ENCODE results near the gene GABRE. TPM values are rescaled to one million over a fixed set of nuclear protein-coding genes. Genes with fewer than 3 reads are reported as not detected.

GABRE gene
- total RNA-seq, 1 donor from 2014 or later: 202 TPM

- peak overlapping the region; percentile 44 for H3K27ac Mint-ChIP-seq
- DNase-seq (ENCODE audit: low spot score in 2 of 2, unreplicated experiment in 2 of 2): no peak
- peak overlapping the region; percentile 57 for H3K4me3 Mint-ChIP-seq
- no peaks in the 10 kb centered on the region for H3K36me3 Mint-ChIP-seq
- H3K27me3 Mint-ChIP-seq (ENCODE audit: low read depth): peaks cover 9% of the 10 kb centered on the region
- H3K9me3 Mint-ChIP-seq: peaks cover 4% of the 10 kb centered on the region
- H3K4me1 Mint-ChIP-seq: peaks cover 41% of the 10 kb centered on the region
- no peak for TF ChIP-seq CTCF (IDR thresholded peaks at IDR 0.05; ENCODE audit: unreplicated experiment)
Observed at GRCh38 chrX:151975736-151976275, 1.3 kb upstream of the GABRE start.

- H3K9me3 Mint-ChIP-seq: peaks cover 4% of the 10 kb centered on the region
- H3K4me1 Mint-ChIP-seq: peaks cover 45% of the 10 kb centered on the region
- peak overlapping the region; percentile 44 for H3K27ac Mint-ChIP-seq
- no peak for DNase-seq (ENCODE audit: low spot score in 2 of 2, unreplicated experiment in 2 of 2)
- peaks cover 9% of the 10 kb centered on the region for H3K27me3 Mint-ChIP-seq (ENCODE audit: low read depth)
- H3K4me3 Mint-ChIP-seq: peak overlapping the region; percentile 57
- TF ChIP-seq CTCF (IDR thresholded peaks at IDR 0.05; ENCODE audit: unreplicated experiment): no peak
- no peaks in the 10 kb centered on the region for H3K36me3 Mint-ChIP-seq
Observed at GRCh38 chrX:151975228-151975593, 735 bp upstream of the GABRE start.

- Mint-ChIP-seq H3K4me3 (peak overlapping the region; percentile 84), H3K9me3 (peaks cover 11% of the 10 kb centered on the region), H3K4me1 (peaks cover 45% of the 10 kb centered on the region), H3K27me3 (ENCODE audit: low read depth) (peaks cover 9% of the 10 kb centered on the region), H3K36me3 (peaks cover 8% of the 10 kb centered on the region), H3K27ac (peak overlapping the region; percentile 86)
- no peak for DNase-seq (ENCODE audit: low spot score in 2 of 2, unreplicated experiment in 2 of 2)
- no peak for TF ChIP-seq CTCF (IDR thresholded peaks at IDR 0.05; ENCODE audit: unreplicated experiment)
Observed at GRCh38 chrX:151973851-151974335, 583 bp downstream of the GABRE start.

GRCh38 chrX:151973060-151973661 lies 1.3 kb downstream of the GABRE start:
- Mint-ChIP-seq H3K27me3 (ENCODE audit: low read depth) (peaks cover 9% of the 10 kb centered on the region), H3K9me3 (peaks cover 16% of the 10 kb centered on the region), H3K4me1 (peaks cover 45% of the 10 kb centered on the region), H3K27ac (peak overlapping the region; percentile 86), H3K4me3 (peak overlapping the region; percentile 84), H3K36me3 (peaks cover 15% of the 10 kb centered on the region)
- no peak for TF ChIP-seq CTCF (IDR thresholded peaks at IDR 0.05; ENCODE audit: unreplicated experiment)
- no peak for DNase-seq (ENCODE audit: low spot score in 2 of 2, unreplicated experiment in 2 of 2)

- H3K36me3 Mint-ChIP-seq: peaks cover 18% of the 10 kb centered on the region
- H3K4me3 Mint-ChIP-seq: peak overlapping the region; percentile 46
- peaks cover 9% of the 10 kb centered on the region for H3K27me3 Mint-ChIP-seq (ENCODE audit: low read depth)
- DNase-seq (ENCODE audit: low spot score in 2 of 2, unreplicated experiment in 2 of 2): no peak
- peaks cover 28% of the 10 kb centered on the region for H3K4me1 Mint-ChIP-seq
- H3K9me3 Mint-ChIP-seq: peaks cover 21% of the 10 kb centered on the region
- peak overlapping the region; percentile 73 for H3K27ac Mint-ChIP-seq
- no peak for TF ChIP-seq CTCF (IDR thresholded peaks at IDR 0.05; ENCODE audit: unreplicated experiment)
Observed at GRCh38 chrX:151970661-151971060, 3.8 kb downstream of the GABRE start.
